Smooth muscle cell of the brain vasculature (primary cell): ENCODE data around the gene ACYP1.

Experiments
- DNase-seq: peaks from one replicate; pipeline ENCODE4 v3.0.0-alpha.2; 2012; ENCODE audit warnings: low read depth, low spot score

ACYP1 gene

DNA sequence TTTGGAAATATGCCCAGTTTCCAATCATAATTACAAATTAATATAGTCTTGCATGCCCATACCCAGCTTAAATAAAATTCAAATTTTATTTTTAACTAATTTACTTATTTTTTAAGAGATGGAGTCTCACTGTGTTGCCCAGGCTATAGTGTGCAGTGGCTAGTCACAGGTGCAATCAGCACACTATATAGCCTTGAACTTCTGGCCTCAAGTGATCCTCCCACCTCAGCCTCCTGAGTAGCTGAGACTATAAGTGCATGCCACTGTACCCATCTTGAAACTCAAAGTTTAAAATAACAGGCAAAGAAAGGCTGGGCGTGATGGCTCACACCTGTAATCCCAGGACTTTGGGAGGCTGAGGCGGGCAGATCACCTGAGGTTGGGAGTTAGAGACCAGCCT, 22.9 kb downstream of the ACYP1 start:
- DNase-seq, result no peak

DNA sequence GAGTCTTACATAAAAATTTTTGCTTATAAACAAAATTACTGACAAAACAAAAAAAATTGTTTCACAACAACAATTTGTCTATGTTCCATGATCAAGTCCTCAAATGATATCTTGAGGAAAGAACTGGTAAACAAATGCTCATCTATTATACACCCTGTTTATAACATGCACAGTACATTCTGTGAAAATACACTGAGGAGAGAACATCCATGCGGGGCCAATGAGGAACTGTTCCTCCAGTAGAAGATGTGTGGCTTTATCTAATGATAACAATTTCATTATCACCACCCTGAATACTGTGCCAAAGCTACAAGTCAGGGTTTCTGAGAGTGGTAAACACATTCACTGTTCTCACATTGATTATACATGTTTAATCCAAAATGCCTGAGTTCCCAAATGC, 23.3 kb downstream of the ACYP1 start:
- no peak for DNase-seq

DNA sequence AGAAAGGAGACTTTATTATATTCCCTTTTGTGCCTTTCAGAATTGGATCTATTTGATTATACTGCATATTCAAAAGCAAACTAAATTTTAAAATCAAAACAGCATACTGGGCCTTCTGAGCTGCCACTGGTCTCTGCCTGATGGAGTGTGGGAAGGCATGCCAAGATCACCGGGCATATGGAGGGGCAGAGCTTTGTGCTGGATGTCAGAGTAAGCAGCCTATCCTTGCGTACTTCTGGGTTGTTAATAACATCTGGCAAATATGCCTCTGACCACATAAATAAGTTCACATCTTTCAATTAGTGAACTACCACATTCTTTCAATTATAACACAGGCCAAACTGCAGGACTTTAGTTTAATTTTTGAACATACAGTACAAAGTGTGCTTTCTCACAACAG, 30.9 kb downstream of the ACYP1 start:
- DNase-seq, result no peak

DNA sequence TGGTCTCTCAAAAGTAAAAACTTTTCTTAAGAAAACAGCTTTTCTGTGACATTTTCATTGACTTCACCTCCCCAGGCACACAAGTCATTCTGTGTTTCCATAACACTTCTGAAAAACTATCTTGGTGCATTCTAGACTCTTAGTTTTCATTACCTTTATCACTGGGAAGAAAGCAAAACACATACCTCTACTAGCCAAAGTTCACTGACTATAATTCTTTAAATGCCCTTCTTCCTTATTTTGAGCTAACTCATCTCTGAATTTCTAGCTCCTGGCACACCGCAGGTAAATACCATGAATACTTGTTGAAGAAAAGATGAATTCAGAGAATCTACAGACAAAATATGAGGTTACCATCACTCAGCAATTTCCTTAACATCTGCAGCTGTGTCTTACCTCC, 33.7 kb downstream of the ACYP1 start:
- DNase-seq, result no peak

DNA sequence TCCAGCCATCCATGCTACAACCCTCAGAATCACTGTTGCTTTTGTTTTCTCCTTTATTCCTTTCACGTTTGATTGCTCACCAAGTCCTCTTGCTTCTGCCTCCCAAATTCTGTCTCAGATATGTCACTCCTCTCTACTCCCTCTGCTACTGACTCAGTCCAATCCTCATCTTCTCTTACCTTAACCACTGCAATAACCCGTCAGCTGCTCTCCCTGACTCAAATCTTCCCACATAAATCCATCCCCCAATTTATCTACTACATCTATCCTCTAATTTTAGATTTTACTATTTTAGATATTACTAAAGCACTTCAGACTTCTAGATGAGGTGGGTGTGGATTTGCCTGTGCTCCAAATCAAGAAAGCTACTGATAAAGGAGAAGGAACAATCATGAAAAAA, 37.9 kb downstream of the ACYP1 start:
- no peak for DNase-seq

DNA sequence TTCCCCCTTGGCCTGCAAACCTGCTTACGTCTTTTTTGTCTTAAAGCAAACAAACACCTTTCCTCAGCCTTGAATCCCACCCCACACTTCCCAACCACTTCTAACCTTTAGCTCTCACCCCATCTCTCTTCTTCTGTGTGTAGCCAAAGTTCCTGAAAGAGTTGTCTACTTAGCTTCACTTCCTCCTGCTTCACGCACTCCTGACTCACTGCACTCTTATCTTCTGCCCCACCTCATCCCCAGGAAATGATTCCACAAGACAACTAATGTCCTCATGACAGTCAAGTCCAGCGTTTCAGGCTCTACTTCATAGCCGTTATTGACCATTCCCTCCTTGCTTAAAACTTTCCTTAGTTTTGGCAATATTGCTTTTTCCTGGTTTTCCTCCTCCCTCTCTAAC, 38.7 kb downstream of the ACYP1 start:
- no peak for DNase-seq

DNA sequence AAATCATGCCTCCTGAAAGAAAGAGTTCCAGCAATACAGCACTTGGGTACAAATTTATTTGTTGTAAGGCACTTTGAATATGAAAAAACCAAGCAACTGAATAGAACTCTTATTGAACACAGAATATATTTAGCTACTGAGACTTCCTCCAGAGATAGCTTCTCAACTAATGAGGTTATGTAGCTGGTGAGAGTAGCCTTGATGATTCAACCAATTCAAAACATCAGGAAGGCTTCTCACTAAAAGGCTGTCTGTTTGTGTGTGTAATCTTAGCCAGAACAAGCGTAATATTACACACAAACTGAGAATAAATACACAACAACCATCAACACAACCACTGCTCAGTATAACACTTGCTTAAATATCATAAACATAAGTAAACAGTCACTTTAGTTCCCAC, 40.7 kb downstream of the ACYP1 start:
- DNase-seq, result no peak

DNA sequence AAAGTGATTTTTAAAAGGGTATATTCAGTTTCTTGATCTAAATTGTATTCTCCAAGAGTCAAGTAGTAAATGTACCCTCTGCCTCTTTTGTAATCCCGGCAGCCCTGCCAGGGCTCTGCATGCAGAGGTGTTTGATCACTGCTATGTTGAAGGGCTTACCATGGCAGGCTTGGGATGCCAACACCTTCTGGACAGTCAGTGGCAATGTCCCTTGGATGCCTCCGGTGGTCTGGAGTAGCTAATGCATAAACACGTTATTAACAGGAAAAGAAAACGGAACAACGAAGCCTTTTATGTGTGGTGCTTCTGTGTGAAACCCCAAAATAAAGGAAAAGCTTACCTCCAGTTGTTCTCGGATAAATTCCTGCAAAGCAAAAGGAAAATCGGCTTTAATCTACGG, 41.2 kb downstream of the ACYP1 start:
- DNase-seq, result no peak

DNA sequence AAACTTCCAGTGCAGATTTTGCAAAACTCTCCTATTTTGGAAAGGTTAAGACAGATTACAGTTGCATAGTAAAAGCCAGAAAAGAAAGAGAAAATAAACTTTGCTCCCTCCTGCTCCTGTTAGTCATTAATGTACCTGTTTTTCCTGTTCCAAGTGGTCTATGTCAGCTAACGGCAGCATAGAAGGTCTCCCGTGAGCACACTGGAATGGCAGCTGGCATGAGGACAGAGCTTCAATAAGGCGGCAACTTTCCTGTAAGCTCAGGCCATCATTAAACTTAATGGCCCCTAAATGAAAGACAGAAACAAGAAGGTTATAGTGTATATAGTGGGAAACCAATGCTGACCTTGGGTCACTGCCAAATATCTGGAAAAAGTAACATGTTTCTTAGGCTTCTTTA, 45.1 kb downstream of the ACYP1 start:
- DNase-seq, result no peak

DNA sequence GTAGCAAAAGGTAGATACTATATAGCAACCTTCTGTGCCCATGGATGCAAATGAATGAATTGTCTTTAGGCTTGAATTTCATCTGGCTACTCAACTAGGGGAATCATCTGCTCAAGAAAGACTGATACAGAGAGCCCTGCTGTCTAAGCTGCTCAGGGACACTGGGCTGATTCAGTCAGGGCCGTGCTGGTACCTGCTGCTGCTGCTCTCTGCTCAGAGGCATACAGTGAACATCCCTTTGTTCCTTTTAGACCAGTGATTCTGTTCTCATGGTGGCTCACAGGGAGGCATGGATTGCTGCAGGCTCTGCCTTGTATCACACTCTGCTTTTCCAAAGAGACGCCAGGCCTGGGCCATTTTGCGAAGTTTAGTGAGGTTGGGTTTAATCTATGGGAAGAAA, 47.0 kb downstream of the ACYP1 start:
- no peak for DNase-seq

DNA sequence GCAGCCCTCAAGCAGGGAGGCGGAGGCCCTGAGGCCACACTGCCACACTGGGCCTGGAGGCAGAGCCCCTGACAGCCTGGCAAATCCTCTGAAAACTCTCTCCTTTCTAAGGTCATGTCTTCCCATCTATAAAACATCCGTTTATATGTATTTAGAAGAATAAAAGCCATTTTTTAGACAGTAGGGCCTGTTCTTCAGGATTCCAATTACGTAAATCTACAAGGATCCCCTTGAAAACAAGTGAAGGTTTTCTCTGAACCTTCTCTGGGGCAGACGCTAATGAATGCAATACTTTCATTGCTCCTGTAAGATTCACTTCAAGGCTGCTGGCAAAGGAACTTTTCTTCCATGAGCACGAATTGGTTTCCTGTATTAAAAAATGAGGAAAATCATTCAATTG, 48.3 kb downstream of the ACYP1 start:
- no peak for DNase-seq

DNA sequence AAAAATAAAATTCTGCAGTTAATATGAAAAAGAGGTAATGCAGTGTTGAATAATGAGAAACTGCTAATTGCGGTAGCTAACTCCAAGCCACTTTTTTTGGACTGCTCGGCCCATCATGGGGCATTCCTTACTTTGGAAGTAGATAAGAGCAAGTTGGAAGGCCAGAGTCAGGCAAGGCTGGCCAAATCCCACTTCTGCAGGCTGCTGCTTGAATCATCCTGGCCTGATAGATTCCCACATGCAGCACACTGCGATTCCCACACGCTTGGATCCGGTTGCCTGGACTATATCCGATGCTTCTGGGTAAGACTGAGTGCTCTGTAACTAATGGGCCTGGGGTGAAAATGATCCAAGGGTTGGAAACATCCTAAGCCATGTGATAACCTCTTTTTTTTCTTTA, 50.5 kb downstream of the ACYP1 start:
- no peak for DNase-seq

DNA sequence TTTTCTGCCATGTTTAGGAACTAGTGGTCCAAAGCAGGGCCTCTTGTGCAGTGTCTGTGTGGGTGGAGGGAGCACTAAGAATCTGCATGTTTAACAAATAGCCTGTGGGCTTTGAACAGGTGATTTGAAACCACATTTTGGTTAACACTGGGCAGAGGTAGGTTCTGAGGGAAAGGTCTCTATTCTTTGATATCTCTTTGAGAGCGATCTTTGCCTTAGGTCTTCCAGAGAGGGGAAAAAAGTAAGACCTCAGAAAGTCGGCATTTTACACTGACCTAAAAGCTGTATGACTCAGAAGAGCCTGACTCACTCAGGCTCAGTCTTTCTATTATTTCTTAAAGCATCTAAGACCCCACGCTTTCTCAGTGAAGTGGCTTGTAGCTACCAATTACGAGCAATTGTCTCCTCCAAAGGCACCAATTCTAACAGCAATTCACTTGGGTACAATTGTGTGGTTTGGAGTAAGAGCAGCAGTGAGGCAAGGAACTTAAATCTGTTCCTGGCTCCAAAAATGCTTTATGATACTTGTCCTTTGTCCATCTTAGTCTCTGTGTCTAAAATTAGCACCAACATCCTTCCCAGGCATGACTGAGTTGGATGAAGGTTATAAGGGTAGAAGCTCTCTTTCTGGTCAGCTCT, 52.3 kb downstream of the ACYP1 start:
- DNase-seq, result no peak

DNA sequence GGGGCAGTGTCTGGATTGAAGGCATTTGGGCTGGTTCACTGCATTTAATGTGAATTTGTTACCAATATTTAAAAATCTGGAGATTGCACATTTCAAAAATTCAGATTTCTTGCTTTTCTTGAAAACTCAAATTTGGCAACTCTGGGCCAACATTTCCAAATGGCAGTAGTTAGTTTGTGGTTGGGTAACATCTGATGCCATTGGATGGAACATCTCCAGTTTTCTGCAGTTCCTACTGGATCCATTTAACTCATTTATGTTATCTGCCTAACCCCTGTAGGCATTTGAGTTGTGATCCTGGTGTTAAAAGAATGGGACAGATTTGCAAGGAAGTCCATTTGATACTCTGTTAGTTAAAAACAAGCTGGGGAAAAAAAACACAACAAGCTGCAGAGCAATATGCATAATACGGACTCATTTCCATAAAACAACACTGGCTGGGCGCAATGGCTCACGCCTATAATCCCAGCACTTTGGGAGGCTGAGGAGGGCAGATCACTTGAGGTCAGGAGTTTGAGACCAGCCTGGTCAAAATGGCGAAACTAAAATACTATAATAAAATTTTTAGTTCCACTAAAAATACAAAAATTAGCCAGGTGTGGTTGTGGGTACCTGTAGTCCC, 53.2 kb downstream of the ACYP1 start:
- DNase-seq, result no peak

DNA sequence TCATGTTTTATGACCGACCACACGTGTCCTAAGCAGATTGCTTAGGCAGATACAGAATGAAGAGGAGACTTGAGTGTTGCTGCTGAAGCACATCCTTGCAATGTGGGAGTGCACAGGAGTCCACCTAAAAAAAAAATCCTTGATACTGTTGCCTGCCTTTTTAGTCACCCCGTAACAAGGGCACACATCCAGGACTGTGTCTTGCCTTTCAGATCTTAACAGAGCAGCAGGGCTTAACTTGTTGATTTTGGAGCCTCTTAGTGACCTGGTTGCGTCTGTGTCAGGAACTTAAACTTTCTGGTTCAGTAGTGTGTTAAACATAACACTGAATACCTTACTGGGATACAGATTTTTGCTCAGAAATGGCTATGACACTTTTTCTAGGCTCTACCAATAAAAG, 54.6 kb downstream of the ACYP1 start:
- no peak for DNase-seq

DNA sequence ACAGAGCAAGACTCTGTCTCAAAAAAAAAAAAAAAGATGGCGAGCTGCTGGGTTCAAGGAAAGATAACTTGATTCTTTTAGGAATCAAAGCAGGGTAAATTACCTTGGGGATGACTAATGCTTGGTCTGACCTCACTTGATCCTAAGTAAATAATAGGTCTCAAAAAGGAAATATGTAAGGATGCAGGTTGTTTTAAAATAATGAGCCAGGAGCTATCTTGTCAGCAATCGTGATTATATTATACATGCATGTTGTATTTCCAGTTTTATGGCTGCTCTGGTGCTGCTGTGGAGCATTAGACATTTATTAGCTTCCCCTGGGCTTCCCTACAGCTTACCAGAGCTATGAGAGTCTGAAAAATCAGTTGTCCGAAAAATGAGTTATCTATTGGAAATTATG, 58.5 kb downstream of the ACYP1 start:
- no peak for DNase-seq

DNA sequence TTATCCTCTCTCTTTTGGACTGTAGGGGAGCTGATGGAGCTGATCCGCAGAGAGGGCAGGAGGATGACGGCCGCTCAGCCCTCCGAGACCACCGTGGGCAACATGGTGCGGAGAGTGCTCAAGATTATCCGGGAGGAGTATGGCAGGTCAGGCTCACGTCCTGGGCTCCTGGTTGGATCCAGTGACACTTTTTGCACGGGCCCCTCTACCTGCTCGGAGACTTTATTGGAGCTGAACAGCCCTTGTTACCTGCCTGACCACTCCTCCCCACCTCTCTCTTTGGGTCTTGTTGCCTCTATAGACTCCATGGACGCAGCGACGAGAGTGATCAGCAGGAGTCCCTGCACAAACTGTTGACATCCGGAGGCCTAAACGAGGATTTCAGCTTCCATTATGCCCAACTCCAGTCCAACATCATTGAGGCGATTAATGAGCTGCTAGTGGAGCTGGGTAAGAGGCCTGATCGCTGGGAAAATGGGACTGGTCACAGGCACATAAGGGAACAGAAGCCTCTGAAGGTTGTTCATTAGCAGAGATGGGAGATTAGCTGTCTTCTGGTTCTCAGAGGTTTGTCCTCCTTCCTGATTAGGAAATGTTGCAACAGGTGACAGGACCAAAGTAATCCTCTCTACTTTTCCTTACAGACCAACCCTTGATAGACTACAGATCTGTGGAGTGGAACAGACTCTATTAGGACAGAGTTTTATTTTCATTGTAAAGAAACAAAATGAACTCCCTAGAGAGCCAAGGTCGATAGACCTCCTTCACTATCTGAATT, 60.4 kb downstream of the ACYP1 start:
- DNase-seq, result no peak
